DND-41 (cell line): Measurements from ENCODE around the gene NFIB.

Source experiments
- ATAC-seq: fragments of 200-7000 bp; cut with Tn5 transposase; 3 replicates; pipeline ENCODE4 v1.9.1; 2021; ENCODE audit warnings: low read depth; ENCODE audit not compliant: insufficient read depth
- DNase-seq: peaks from one replicate; pipeline ENCODE4 v3.0.0-alpha.2; 2020
- H2AFZ ChIP-seq: 2 replicates; pipeline ENCODE4 v1.6.0; 2012; ENCODE audit warnings: low read depth, low read length
- H3K27ac ChIP-seq: 2 replicates; pipeline ENCODE4 v1.5.1; 2012; ENCODE audit warnings: low read length, inconsistent platforms
- H3K27me3 ChIP-seq: fragments of 200-600 bp; sonication (generic); 2 replicates; pipeline ENCODE4 v1.6.0; 2012; ENCODE audit warnings: low read length, mild to moderate bottlenecking, inconsistent platforms; ENCODE audit not compliant: insufficient read depth, poor library complexity
- H3K36me3 ChIP-seq: 2 replicates; pipeline ENCODE4 v1.5.1; 2012; ENCODE audit warnings: low read length, inconsistent platforms; ENCODE audit not compliant: insufficient read depth
- H3K4me1 ChIP-seq: 2 replicates; pipeline ENCODE4 v1.5.1; 2012; ENCODE audit warnings: mild to moderate bottlenecking, low read length; ENCODE audit not compliant: insufficient read depth
- H3K4me2 ChIP-seq: 2 replicates; pipeline ENCODE4 v1.6.0; 2012; ENCODE audit warnings: mild to moderate bottlenecking, moderate library complexity, low read length, inconsistent platforms; ENCODE audit not compliant: insufficient read depth
- H3K4me3 ChIP-seq, 2 experiments: fragments of 200-600 bp in 1 of 2; shearing (Covaris generic) in 1 of 2; 2 replicates each; pipeline ENCODE4 v1.5.1; 2012 to 2016; ENCODE audit warnings: inconsistent platforms in 2 of 2, low read length in 2 of 2, mild to moderate bottlenecking in 2 of 2, low read depth in 1 of 2, moderate library complexity in 1 of 2
- H3K79me2 ChIP-seq: 2 replicates; pipeline ENCODE4 v1.6.0; 2012; ENCODE audit warnings: low read length, inconsistent platforms; ENCODE audit not compliant: insufficient read depth
- H3K9ac ChIP-seq: 2 replicates; pipeline ENCODE4 v1.6.0; 2012; ENCODE audit warnings: low read depth, mild to moderate bottlenecking, inconsistent platforms, low read length, moderate library complexity
- H3K9me3 ChIP-seq: 2 replicates; pipeline ENCODE4 v1.5.1; 2012; ENCODE audit warnings: low read length, moderate library complexity, mild to moderate bottlenecking, inconsistent platforms; ENCODE audit not compliant: insufficient read depth, severe bottlenecking
- H4K20me1 ChIP-seq: 2 replicates; pipeline ENCODE4 v1.6.0; 2012; ENCODE audit warnings: low read length; ENCODE audit not compliant: insufficient read depth
- CTCF ChIP-seq: IDR thresholded peaks from 2 replicates; pipeline ENCODE4 v1.5.1; 2012; ENCODE audit warnings: borderline replicate concordance, low read length, moderate library complexity, mild to moderate bottlenecking; ENCODE audit not compliant: poor library complexity, severe bottlenecking; ENCODE audit errors: extremely low read depth
- EZH2 ChIP-seq: IDR thresholded peaks from 3 replicates; pipeline ENCODE4 v1.6.1; 2012; ENCODE audit warnings: borderline replicate concordance, low read depth, mild to moderate bottlenecking, moderate library complexity, low read length, inconsistent platforms; ENCODE audit not compliant: severe bottlenecking

The NFIB gene

GRCh38 chr9:14304259-14304658, 9.7 kb downstream of the NFIB start:
- no peak overlapping the region for H3K9ac ChIP-seq
- no peaks in the 10 kb centered on the region for H3K27me3 ChIP-seq
- TF ChIP-seq CTCF (no peak), EZH2 (no peak)
- no peak overlapping the region for H2AFZ ChIP-seq
- H3K4me2 ChIP-seq = no peak overlapping the region
- H3K9me3 ChIP-seq = no peaks in the 10 kb centered on the region
- H3K4me3 ChIP-seq = no peak overlapping the region
- no peak overlapping the region for H3K27ac ChIP-seq
- H3K36me3 ChIP-seq = no peaks in the 10 kb centered on the region
- H3K79me2 ChIP-seq = no peaks in the 10 kb centered on the region
- H3K4me1 ChIP-seq = no peaks in the 10 kb centered on the region
- DNase-seq (no peak), ATAC-seq (no peak)
- H4K20me1 ChIP-seq = no peaks in the 10 kb centered on the region

DNA sequence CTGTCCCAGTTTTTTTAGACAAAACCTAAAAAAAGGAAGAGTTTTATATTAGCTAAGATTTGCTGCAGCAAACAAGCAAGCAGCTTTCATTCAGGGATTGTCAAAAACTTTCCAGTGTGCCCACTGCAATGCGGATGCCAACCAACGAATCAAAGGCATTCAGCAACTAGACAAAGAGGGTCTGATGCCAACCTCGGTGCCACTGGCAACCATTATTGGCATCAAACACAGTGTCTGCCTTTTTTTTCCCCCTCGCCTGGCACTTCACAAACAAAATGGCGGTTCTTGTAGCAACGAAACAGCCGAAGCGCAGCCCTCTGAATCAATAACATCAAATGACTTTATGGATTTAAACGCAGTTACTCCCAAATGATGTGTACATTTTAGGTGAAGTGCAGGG, 10.4 kb downstream of the NFIB start:
- Histone ChIP-seq H3K9me3 (no peaks in the 10 kb centered on the region), H3K27ac (no peak overlapping the region), H3K4me3 (no peak overlapping the region), H3K4me1 (no peaks in the 10 kb centered on the region), H3K4me2 (no peak overlapping the region), H3K27me3 (no peaks in the 10 kb centered on the region), H3K79me2 (no peaks in the 10 kb centered on the region), H3K9ac (no peak overlapping the region), H2AFZ (no peak overlapping the region), H4K20me1 (no peaks in the 10 kb centered on the region), H3K36me3 (no peaks in the 10 kb centered on the region)
- DNase-seq = no peak
- TF ChIP-seq EZH2 (no peak), CTCF (no peak)
- ATAC-seq = no peak

- Histone ChIP-seq H3K27me3 (no peaks in the 10 kb centered on the region), H3K9ac (no peak overlapping the region), H3K4me2 (no peak overlapping the region), H3K4me3 (no peak overlapping the region), H3K27ac (no peak overlapping the region), H3K9me3 (no peaks in the 10 kb centered on the region), H2AFZ (no peak overlapping the region), H3K4me1 (no peaks in the 10 kb centered on the region), H3K79me2 (no peaks in the 10 kb centered on the region), H4K20me1 (no peaks in the 10 kb centered on the region), H3K36me3 (no peaks in the 10 kb centered on the region)
- no peak for DNase-seq
- ATAC-seq = no peak
- TF ChIP-seq CTCF = no peak
- no peak for TF ChIP-seq EZH2
Observed at GRCh38 chr9:14303100-14303499, 10.8 kb downstream of the NFIB start.

DNA sequence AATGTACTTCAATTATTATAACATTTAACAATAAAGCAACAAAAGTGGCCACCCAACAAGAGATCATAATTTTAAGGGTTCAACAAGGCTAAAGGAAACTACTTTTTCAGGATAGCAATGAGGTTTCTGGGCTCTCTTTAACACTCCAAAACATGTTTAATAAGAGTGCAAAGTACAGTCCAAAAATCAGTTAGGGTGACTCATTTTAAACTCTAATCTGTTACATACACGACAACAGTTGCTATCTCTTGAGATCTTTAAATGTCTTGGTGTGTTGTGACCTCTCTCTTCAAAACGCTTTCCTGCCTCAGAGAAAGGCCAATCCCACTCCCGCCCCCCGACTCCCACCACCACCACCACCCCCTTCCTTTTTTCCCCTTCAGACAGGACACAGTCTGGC, 11.5 kb downstream of the NFIB start:
- ATAC-seq (no peak), DNase-seq (no peak)

More for the DNA sequence above, 11.5 kb downstream of the NFIB start:
- no peaks in the 10 kb centered on the region for H3K36me3 ChIP-seq
- H3K4me3 ChIP-seq = no peak overlapping the region
- H3K4me1 ChIP-seq = no peaks in the 10 kb centered on the region
- H3K4me2 ChIP-seq = no peak overlapping the region
- no peaks in the 10 kb centered on the region for H4K20me1 ChIP-seq
- no peak overlapping the region for H2AFZ ChIP-seq
- H3K27me3 ChIP-seq = no peaks in the 10 kb centered on the region
- no peaks in the 10 kb centered on the region for H3K9me3 ChIP-seq
- H3K9ac ChIP-seq = no peak overlapping the region
- H3K79me2 ChIP-seq = no peaks in the 10 kb centered on the region
- no peak overlapping the region for H3K27ac ChIP-seq
- TF ChIP-seq EZH2 (no peak), CTCF (no peak)
